Testis (tissue), 3 donors: Measurements from ENCODE around the gene IL13RA1. TPM values are rescaled to one million over a fixed set of nuclear protein-coding genes. Genes with fewer than 3 reads are reported as not detected.

ENCODE experiments used
- DNase-seq: peaks from one replicate; pipeline ENCODE4 v3.0.0-alpha.2; 2019
- H3K27ac ChIP-seq, 2 donors: fragments of 200-600 bp; sonication (generic); one replicate each; pipeline ENCODE4 v1.5.1; 2019
- H3K27me3 ChIP-seq: fragments of 200-600 bp; sonication (generic); one replicate; pipeline ENCODE4 v1.5.1; 2019
- H3K36me3 ChIP-seq: fragments of 200-600 bp; sonication (generic); one replicate; pipeline ENCODE4 v1.5.1; 2017; ENCODE audit warnings: low read depth; ENCODE audit errors: missing control alignments
- H3K4me1 ChIP-seq: fragments of 200-600 bp; sonication (generic); one replicate; pipeline ENCODE4 v1.5.1; 2019
- H3K4me3 ChIP-seq, 2 donors: fragments of 200-600 bp; sonication (generic); one replicate each; pipeline ENCODE4 v1.5.1; 2017 to 2019
- H3K9me3 ChIP-seq: fragments of 200-600 bp; sonication (generic); one replicate; pipeline ENCODE4 v1.5.1; 2017
- CTCF ChIP-seq, 3 experiments: fragments of 450-650 bp in 2 of 3; fragments of 200-600 bp in 1 of 3; sonication (generic) in 1 of 3; IDR thresholded peaks; one replicate each; pipeline ENCODE4 v1.5.1; 2016 to 2019; ENCODE audit warnings: antibody characterized with exemption in 3 of 3, mild to moderate bottlenecking in 2 of 3, moderate library complexity in 1 of 3
- POLR2A ChIP-seq: fragments of 450-650 bp; IDR thresholded peaks from one replicate; pipeline ENCODE4 v1.6.1; 2017; ENCODE audit warnings: antibody characterized with exemption, mild to moderate bottlenecking, moderate library complexity
- WGBS, 2 donors: methylation state at CpG; one replicate each; pipeline ENCODE4 v1.1.5; 2018; 5-methylcytosine and 5-hydroxymethylcytosine counted together
- intact Hi-C: fragments of 100-400 bp; cut with DNase I; formaldehyde crosslinking; loops from one replicate; pipeline ENCODE4 v1.15.1; 2023; ENCODE audit warnings: low total_unique reads
- polyA plus RNA-seq: library from polyadenylated mRNA; stranded (reverse); fragments of 350-450 nt; fragmentation: Illumina TruSeq; extraction: RNeasy Lipid Tissue Mini Kit (QIAGEN cat#74804); gene quantifications from one replicate; pipeline ENCODE4 v1.2.3, GENCODE V29; 2014; ENCODE audit warnings: low read depth, low replicate concordance; ENCODE audit not compliant: insufficient read depth
- total RNA-seq, 2 donors: library from RNA; depleted of rRNA; stranded (reverse); fragments of >200 nt; gene quantifications; one replicate each; pipeline ENCODE4 v1.2.3, GENCODE V29; 2016

The IL13RA1 gene
- total and polyA plus RNA-seq, 3 donors from 2014 or later, result 28.8 to 37.4 (median 30.7) TPM

DNA sequence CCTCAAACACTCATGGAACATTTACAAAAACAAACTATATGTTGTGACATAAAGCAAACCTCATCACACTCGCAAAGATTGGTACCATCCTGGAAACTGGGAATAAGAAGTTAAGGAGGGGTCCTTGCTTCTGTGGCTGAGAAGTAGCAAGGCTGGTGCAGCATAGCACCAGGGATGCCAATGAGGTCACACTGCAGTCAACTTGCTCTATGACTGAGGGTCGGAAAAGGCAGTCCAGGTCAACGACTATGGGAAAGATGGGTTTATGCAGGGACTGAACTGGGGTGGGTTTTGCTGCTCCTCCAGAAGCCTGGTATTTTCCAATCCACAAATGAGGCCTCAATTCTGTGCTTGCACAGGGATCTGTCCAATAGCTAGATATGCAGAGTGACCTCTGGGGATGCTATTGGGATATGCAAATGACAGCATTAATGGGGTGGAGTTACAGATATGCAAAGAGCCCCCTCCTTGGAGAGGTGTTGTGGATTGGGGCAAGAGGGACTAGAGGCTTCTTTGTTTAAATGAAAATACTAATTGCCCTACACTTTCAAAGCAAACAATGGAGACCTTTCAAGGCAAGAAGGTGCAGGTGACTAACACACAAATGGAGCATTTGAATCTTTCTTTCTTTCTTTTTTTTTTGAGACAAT is 7.2 kb upstream of the IL13RA1 start:
- H3K27ac ChIP-seq, result no peak overlapping the region
- H3K27me3 ChIP-seq, result no peaks in the 10 kb centered on the region
- H3K4me1 ChIP-seq, result no peaks in the 10 kb centered on the region
- no peaks in the 10 kb centered on the region for H3K9me3 ChIP-seq
- no peak for DNase-seq
- intact Hi-C loops, result no loop called here
- 86 to 90% methylated on average over 3 of the region's 3 CpGs for WGBS, 2 donors
- TF ChIP-seq CTCF (IDR thresholded peaks at IDR 0.05) (no peak), POLR2A (no peak)
- H3K4me3 ChIP-seq, result no peak overlapping the region
- no peaks in the 10 kb centered on the region for H3K36me3 ChIP-seq

DNA sequence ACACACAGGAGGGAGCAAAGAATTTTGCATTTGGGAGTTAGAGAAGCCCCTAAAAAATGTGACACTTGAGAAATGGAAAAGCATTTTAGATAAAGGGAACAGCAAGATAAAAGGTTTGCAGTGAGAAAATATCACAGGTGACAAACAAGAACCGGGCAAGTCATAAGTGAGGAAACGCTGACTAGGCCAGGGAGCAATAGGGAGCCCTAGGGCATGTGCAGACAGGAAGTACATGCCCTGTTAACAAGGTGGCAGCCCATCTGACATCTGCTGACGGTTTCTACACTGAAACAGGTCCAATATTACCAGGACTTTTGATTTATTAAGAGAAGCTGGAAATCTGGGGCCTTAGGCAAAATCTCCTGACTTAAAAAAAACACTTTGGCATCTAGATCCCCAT is 4.0 kb upstream of the IL13RA1 start:
- no peak for TF ChIP-seq POLR2A
- no peak for TF ChIP-seq CTCF (IDR thresholded peaks at IDR 0.05)
- Histone ChIP-seq H3K36me3 (no peaks in the 10 kb centered on the region), H3K27ac (no peak overlapping the region), H3K4me1 (no peaks in the 10 kb centered on the region), H3K4me3 (no peak overlapping the region), H3K9me3 (no peaks in the 10 kb centered on the region), H3K27me3 (no peaks in the 10 kb centered on the region)
- intact Hi-C loops, result no loop called here
- WGBS, 2 donors, result 75 to 85% methylated on average over 3 of the region's 3 CpGs
- no peak for DNase-seq

DNA sequence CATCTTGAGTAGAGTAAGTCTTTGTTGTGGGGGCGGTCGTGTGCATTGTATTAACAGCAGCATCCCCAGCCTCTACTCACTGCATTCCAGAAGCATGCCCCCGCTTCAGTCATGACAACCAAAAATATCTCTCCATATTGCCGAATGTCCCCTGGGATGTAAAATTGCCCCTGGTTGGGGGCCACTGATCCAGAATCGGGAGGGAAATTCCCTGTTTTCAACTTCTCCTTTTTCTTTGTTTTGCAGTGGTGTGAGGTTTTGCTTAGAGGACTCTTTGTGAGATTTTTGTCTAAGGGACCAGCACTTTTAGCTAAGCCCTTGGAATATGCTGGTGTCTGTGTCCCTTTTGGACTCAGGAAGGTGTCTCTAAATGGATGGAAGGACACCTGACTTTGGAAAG is 3.0 kb upstream of the IL13RA1 start:
- Histone ChIP-seq H3K9me3 (no peaks in the 10 kb centered on the region), H3K27ac (no peak overlapping the region), H3K4me3 (no peak overlapping the region), H3K36me3 (no peaks in the 10 kb centered on the region), H3K4me1 (no peaks in the 10 kb centered on the region), H3K27me3 (no peaks in the 10 kb centered on the region)
- DNase-seq, result no peak
- intact Hi-C loops, result no loop called here
- TF ChIP-seq POLR2A (no peak), CTCF (IDR thresholded peaks at IDR 0.05) (no peak)
- WGBS, 2 donors, result 82 to 83% methylated on average over 5 of the region's 5 CpGs

- no peak for DNase-seq
- 35 to 76% methylated on average over 3 to 7 of the region's 7 CpGs for WGBS, 2 donors
- Histone ChIP-seq H3K27me3 (no peaks in the 10 kb centered on the region), H3K36me3 (no peaks in the 10 kb centered on the region), H3K9me3 (no peaks in the 10 kb centered on the region), H3K27ac (no peak overlapping the region), H3K4me3 (no peak overlapping the region), H3K4me1 (no peaks in the 10 kb centered on the region)
- intact Hi-C loops, result no loop called here
- TF ChIP-seq POLR2A (no peak), CTCF (IDR thresholded peaks at IDR 0.05) (no peak)
Observed at GRCh38 chrX:118724775-118725174, 2.6 kb upstream of the IL13RA1 start.

GRCh38 chrX:118726396-118726795 is 1.0 kb upstream of the IL13RA1 start:
- no peak for DNase-seq
- no peaks in the 10 kb centered on the region for H3K4me1 ChIP-seq

More at GRCh38 chrX:118726396-118726795, 1.0 kb upstream of the IL13RA1 start:
- H3K27ac ChIP-seq, result peak overlapping the region; percentile 82 to 88
- WGBS, 2 donors, result 36 to 58% methylated on average over 3 of the region's 3 CpGs
- no peaks in the 10 kb centered on the region for H3K36me3 ChIP-seq
- intact Hi-C loops, result no loop called here
- TF ChIP-seq CTCF (IDR thresholded peaks at IDR 0.05), result no peak
- TF ChIP-seq POLR2A, result no peak
- H3K4me3 ChIP-seq, result no peak overlapping the region
- H3K27me3 ChIP-seq, result no peaks in the 10 kb centered on the region
- H3K9me3 ChIP-seq, result no peaks in the 10 kb centered on the region
